ENCODE measurements around the gene DDX27.

- TF ChIP-seq, protein P1, sequence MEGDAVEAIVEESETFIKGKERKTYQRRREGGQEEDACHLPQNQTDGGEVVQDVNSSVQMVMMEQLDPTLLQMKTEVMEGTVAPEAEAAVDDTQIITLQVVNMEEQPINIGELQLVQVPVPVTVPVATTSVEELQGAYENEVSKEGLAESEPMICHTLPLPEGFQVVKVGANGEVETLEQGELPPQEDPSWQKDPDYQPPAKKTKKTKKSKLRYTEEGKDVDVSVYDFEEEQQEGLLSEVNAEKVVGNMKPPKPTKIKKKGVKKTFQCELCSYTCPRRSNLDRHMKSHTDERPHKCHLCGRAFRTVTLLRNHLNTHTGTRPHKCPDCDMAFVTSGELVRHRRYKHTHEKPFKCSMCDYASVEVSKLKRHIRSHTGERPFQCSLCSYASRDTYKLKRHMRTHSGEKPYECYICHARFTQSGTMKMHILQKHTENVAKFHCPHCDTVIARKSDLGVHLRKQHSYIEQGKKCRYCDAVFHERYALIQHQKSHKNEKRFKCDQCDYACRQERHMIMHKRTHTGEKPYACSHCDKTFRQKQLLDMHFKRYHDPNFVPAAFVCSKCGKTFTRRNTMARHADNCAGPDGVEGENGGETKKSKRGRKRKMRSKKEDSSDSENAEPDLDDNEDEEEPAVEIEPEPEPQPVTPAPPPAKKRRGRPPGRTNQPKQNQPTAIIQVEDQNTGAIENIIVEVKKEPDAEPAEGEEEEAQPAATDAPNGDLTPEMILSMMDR (IDR thresholded peaks at IDR 0.05), result no peak
- TF ChIP-seq POLR2A (IDR thresholded peaks at IDR 0.05) (no peak), POLR2AphosphoS5 (IDR thresholded peaks at IDR 0.05) (no peak)
Measured at GRCh38 chr20:49230021-49230420, 10.8 kb downstream of the DDX27 start.

Data from breast epithelium (tissue), 3 donors.